HEK293 (cell line): ENCODE data around the gene AP3B2.

Source experiments
- CTCF ChIA-PET: fragments of 350-600 bp; formaldehyde crosslinking; extraction: SDS; loops from one replicate; lab custom pipeline; 2021; ENCODE audit warnings: antibody characterized with exemption; lab: Yijun Ruan, JAX
- POLR2A ChIA-PET: fragments of 300-600 bp; formaldehyde crosslinking; extraction: SDS; loops from one replicate; lab custom pipeline; 2020; ENCODE audit warnings: antibody characterized with exemption, inconsistent platforms; lab: Yijun Ruan, JAX
- H3K27ac ChIP-seq: fragments of 200-500 bp; sonication (Bioruptor generic); 2 replicates; pipeline ENCODE4 v1.5.1; 2014; ENCODE audit warnings: low read depth, low read length, control low read depth, inconsistent platforms; ENCODE audit errors: extremely low read depth
- H3K36me3 ChIP-seq, 2 experiments: fragments of 200-500 bp in 1 of 2; sonication (Bioruptor generic) in 1 of 2; 1 replicate in 1 of 2; 2 replicates in 1 of 2; pipeline ENCODE4 v1.5.1; 2014 to 2017; ENCODE audit warnings: inconsistent platforms in 2 of 2, low read length in 2 of 2; ENCODE audit not compliant: control insufficient read depth in 2 of 2, insufficient read depth in 1 of 2
- H3K4me1 ChIP-seq: fragments of 200-500 bp; sonication (Bioruptor generic); 2 replicates; pipeline ENCODE4 v1.5.1; 2014; ENCODE audit warnings: mild to moderate bottlenecking, low read length, inconsistent platforms; ENCODE audit not compliant: control insufficient read depth, insufficient read depth
- H3K4me3 ChIP-seq: 2 replicates; pipeline ENCODE4 v1.5.1; 2011; ENCODE audit warnings: low read depth, mild to moderate bottlenecking, control low read depth, low read length, moderate library complexity
- H3K9me3 ChIP-seq: fragments of 200-500 bp; sonication (Bioruptor generic); 2 replicates; pipeline ENCODE4 v1.5.1; 2014; ENCODE audit warnings: low read depth, low read length, inconsistent platforms; ENCODE audit not compliant: control insufficient read depth, insufficient read depth
- BCL11B ChIP-seq: fragments of 450-650 bp; formaldehyde crosslinking; IDR thresholded peaks from 2 replicates; pipeline ENCODE4 v1.5.1; 2016; ENCODE audit warnings: low read depth, missing biosample characterization, missing genetic modification characterization
- HOXA7 ChIP-seq: sonication (generic); formaldehyde crosslinking; IDR thresholded peaks from 2 replicates; pipeline ENCODE4 v1.8.1; 2022; ENCODE audit warnings: missing genetic modification reagents, borderline replicate concordance
- KLF9 ChIP-seq: fragments of 450-650 bp; formaldehyde crosslinking; IDR thresholded peaks from 2 replicates; pipeline ENCODE4 v1.5.1; 2016; ENCODE audit warnings: missing biosample characterization, missing genetic modification characterization, low read depth
- PRDM6 ChIP-seq: fragments of 450-650 bp; formaldehyde crosslinking; IDR thresholded peaks from 2 replicates; pipeline ENCODE4 v1.5.1; 2017; ENCODE audit warnings: missing biosample characterization, missing genetic modification characterization
- SP3 ChIP-seq: fragments of 450-650 bp; formaldehyde crosslinking; IDR thresholded peaks from 2 replicates; pipeline ENCODE4 v1.5.1; 2016; ENCODE audit warnings: missing biosample characterization, missing genetic modification characterization
- ZBTB8A ChIP-seq: fragments of 450-650 bp; formaldehyde crosslinking; IDR thresholded peaks from 2 replicates; pipeline ENCODE4 v1.5.1; 2016; ENCODE audit warnings: missing biosample characterization, missing genetic modification characterization
- ZFHX2 ChIP-seq: fragments of 450-650 bp; formaldehyde crosslinking; conservative IDR thresholded peaks from 2 replicates; pipeline ENCODE4 v1.5.1; 2016; ENCODE audit warnings: missing biosample characterization, missing genetic modification characterization
- ZFP37 ChIP-seq: fragments of 450-650 bp; formaldehyde crosslinking; IDR thresholded peaks from 2 replicates; pipeline ENCODE4 v1.5.1; 2016; ENCODE audit warnings: missing biosample characterization, missing genetic modification characterization
- ZFP69B ChIP-seq: fragments of 450-650 bp; formaldehyde crosslinking; IDR thresholded peaks from 2 replicates; pipeline ENCODE4 v1.5.1; 2016; ENCODE audit warnings: missing biosample characterization, missing genetic modification characterization
- ZNF148 ChIP-seq: fragments of 450-650 bp; formaldehyde crosslinking; IDR thresholded peaks from 2 replicates; pipeline ENCODE4 v1.5.0; 2017; ENCODE audit warnings: missing biosample characterization, missing genetic modification characterization, borderline replicate concordance
- ZNF26 ChIP-seq: fragments of 450-650 bp; formaldehyde crosslinking; IDR thresholded peaks from 2 replicates; pipeline ENCODE4 v1.5.1; 2016; ENCODE audit warnings: missing biosample characterization, missing genetic modification characterization
- ZNF324 ChIP-seq: fragments of 450-650 bp; formaldehyde crosslinking; IDR thresholded peaks from 2 replicates; pipeline ENCODE4 v1.5.1; 2016; ENCODE audit warnings: missing biosample characterization, missing genetic modification characterization
- ZNF335 ChIP-seq: fragments of 450-650 bp; formaldehyde crosslinking; conservative IDR thresholded peaks from 2 replicates; pipeline ENCODE4 v1.5.1; 2016; ENCODE audit warnings: missing biosample characterization, missing genetic modification characterization
- ZNF362 ChIP-seq: fragments of 450-650 bp; formaldehyde crosslinking; IDR thresholded peaks from 2 replicates; pipeline ENCODE4 v1.5.1; 2016; ENCODE audit warnings: missing biosample characterization, missing genetic modification characterization
- ZNF391 ChIP-seq: fragments of 450-650 bp; formaldehyde crosslinking; IDR thresholded peaks from 2 replicates; pipeline ENCODE4 v1.5.1; 2016; ENCODE audit warnings: low read depth, missing biosample characterization, missing genetic modification characterization, borderline replicate concordance
- ZNF530 ChIP-seq: fragments of 450-650 bp; formaldehyde crosslinking; IDR thresholded peaks from 2 replicates; pipeline ENCODE4 v1.5.1; 2016; ENCODE audit warnings: low read depth, missing biosample characterization, missing genetic modification characterization
- ZNF561 ChIP-seq: fragments of 450-650 bp; IDR thresholded peaks from 2 replicates; pipeline ENCODE4 v1.5.1; 2018; ENCODE audit warnings: missing biosample characterization, missing genetic modification characterization, borderline replicate concordance
- ZNF621 ChIP-seq: fragments of 450-650 bp; formaldehyde crosslinking; IDR thresholded peaks from 2 replicates; pipeline ENCODE4 v1.5.1; 2017; ENCODE audit warnings: missing biosample characterization, missing genetic modification characterization
- ZNF624 ChIP-seq: fragments of 450-650 bp; formaldehyde crosslinking; IDR thresholded peaks from 2 replicates; pipeline ENCODE4 v1.5.1; 2017; ENCODE audit warnings: missing biosample characterization, missing genetic modification characterization
- ZNF664 ChIP-seq: fragments of 450-650 bp; formaldehyde crosslinking; IDR thresholded peaks from 2 replicates; pipeline ENCODE4 v1.5.1; 2016; ENCODE audit warnings: missing biosample characterization, missing genetic modification characterization
- ZNF768 ChIP-seq: fragments of 450-650 bp; formaldehyde crosslinking; IDR thresholded peaks from 2 replicates; pipeline ENCODE4 v1.5.1; 2018; ENCODE audit warnings: missing biosample characterization, mild to moderate bottlenecking, missing genetic modification characterization

Gene AP3B2

GRCh38 chr15:82649226-82649999 is 60.3 kb downstream of the AP3B2 start:
- CTCF ChIA-PET = interaction anchor here (0.5 to 0.7 kb wide), 3 partner anchors 44 to 361 kb away, joined by 3 to 4 read pairs (median 3); no protein-coding TSS in a partner anchor
- no peak overlapping the region for H3K27ac ChIP-seq
- H3K4me1 ChIP-seq = no peaks in the 10 kb centered on the region
- no peaks in the 10 kb centered on the region for H3K9me3 ChIP-seq
- POLR2A ChIA-PET = interaction anchor here (2.0 kb wide), 1 partner anchor 101 kb away, joined by 10 read pairs; no protein-coding TSS in a partner anchor
- H3K4me3 ChIP-seq = no peak overlapping the region
- no peak for TF ChIP-seq ZNF530 (tag by site-specific recombination)
- no peak for TF ChIP-seq ZNF624 (tag by site-specific recombination)
- TF ChIP-seq ZNF391 (tag by site-specific recombination) = no peak
- no peak for TF ChIP-seq ZNF148 (tag by site-specific recombination)
- no peaks in the 10 kb centered on the region for H3K36me3 ChIP-seq

GRCh38 chr15:82648257-82649103 is 61.2 kb downstream of the AP3B2 start:
- peak overlapping the region; percentile 50 for H3K4me3 ChIP-seq
- no peaks in the 10 kb centered on the region for H3K36me3 ChIP-seq
- peaks cover 6% of the 10 kb centered on the region for H3K4me1 ChIP-seq
- H3K9me3 ChIP-seq = no peaks in the 10 kb centered on the region
- H3K27ac ChIP-seq = no peak overlapping the region
- POLR2A ChIA-PET = interaction anchor here (1.3 to 2.0 kb wide), 3 partner anchors 101 to 108 kb away, joined by 7 to 10 read pairs (median 9); partner anchors contain the start of gene RPS17
- TF ChIP-seq ZNF335 (tag by site-specific recombination) = no peak; the same call in 1 of the 2 replicates
- no peak; the same call in 1 of the 2 replicates for TF ChIP-seq KLF9 (tag by site-specific recombination)
- TF ChIP-seq ZNF621 = no peak
- TF ChIP-seq HOXA7 (CRISPR knock-in tag) = no peak
- no peak for TF ChIP-seq ZNF624 (tag by site-specific recombination)
- TF ChIP-seq ZFP69B = 0 out of 2 replicates have a peak, but pooled peaks have one; percentile 17
- CTCF ChIA-PET = interaction anchor here (0.6 to 0.7 kb wide), 2 partner anchors 45 to 784 kb away, joined by 3 read pairs; no protein-coding TSS in a partner anchor

GRCh38 chr15:82647835-82648256 is 61.8 kb downstream of the AP3B2 start:
- Histone ChIP-seq H3K36me3 (no peaks in the 10 kb centered on the region), H3K4me1 (peaks cover 8% of the 10 kb centered on the region), H3K4me3 (peak overlapping the region; percentile 50), H3K27ac (peak overlapping the region; percentile 45; the same call in 1 of the 2 replicates), H3K9me3 (no peaks in the 10 kb centered on the region)
- CTCF ChIA-PET = interaction anchor here (0.6 to 0.7 kb wide), 2 partner anchors 34 to 784 kb away, joined by 3 to 4 read pairs; no protein-coding TSS in a partner anchor
- POLR2A ChIA-PET = interaction anchor here (1.3 to 1.7 kb wide), 2 partner anchors 102 to 107 kb away, joined by 7 to 9 read pairs; partner anchors contain the start of gene RPS17
- no peak for TF ChIP-seq ZNF362 (tag by site-specific recombination)
- peak; percentile 6; the same call in 1 of the 2 replicates for TF ChIP-seq ZFHX2 (tag by site-specific recombination)
- no peak for TF ChIP-seq ZFP37 (tag by site-specific recombination)
- TF ChIP-seq PRDM6 (tag by site-specific recombination) = no peak
- TF ChIP-seq KLF9 (tag by site-specific recombination) = peak; percentile 8; the same call in 1 of the 2 replicates
- peak; percentile 14; the same call in 1 of the 2 replicates for TF ChIP-seq SP3 (tag by site-specific recombination)
- peak; percentile 67; the same call in 1 of the 2 replicates for TF ChIP-seq ZBTB8A (tag by site-specific recombination)
- TF ChIP-seq ZNF561 = 0 out of 2 replicates have a peak, but pooled peaks have one; percentile 25
- TF ChIP-seq ZNF26 (tag by site-specific recombination) = no peak
- no peak for TF ChIP-seq BCL11B
- no peak for TF ChIP-seq ZNF664 (tag by site-specific recombination)
- TF ChIP-seq ZNF768 (tag by site-specific recombination) = no peak
- no peak for TF ChIP-seq ZNF324 (tag by site-specific recombination)
